GM18498 (cell line): ENCODE results near the gene ITM2B.
"Not testable (repeated sequence)": the region's sequence is repeated elsewhere in the genome, so short reads cannot be mapped to it uniquely, and the experiment has no call there.

Experiments used
- ATAC-seq: cut with Tn5 transposase; IDR thresholded peaks from one replicate; pipeline ENCODE4 v1.9.1; 2021; ENCODE audit warnings: mild to moderate bottlenecking, moderate library complexity; ENCODE audit not compliant: unreplicated experiment

Gene ITM2B

DNA sequence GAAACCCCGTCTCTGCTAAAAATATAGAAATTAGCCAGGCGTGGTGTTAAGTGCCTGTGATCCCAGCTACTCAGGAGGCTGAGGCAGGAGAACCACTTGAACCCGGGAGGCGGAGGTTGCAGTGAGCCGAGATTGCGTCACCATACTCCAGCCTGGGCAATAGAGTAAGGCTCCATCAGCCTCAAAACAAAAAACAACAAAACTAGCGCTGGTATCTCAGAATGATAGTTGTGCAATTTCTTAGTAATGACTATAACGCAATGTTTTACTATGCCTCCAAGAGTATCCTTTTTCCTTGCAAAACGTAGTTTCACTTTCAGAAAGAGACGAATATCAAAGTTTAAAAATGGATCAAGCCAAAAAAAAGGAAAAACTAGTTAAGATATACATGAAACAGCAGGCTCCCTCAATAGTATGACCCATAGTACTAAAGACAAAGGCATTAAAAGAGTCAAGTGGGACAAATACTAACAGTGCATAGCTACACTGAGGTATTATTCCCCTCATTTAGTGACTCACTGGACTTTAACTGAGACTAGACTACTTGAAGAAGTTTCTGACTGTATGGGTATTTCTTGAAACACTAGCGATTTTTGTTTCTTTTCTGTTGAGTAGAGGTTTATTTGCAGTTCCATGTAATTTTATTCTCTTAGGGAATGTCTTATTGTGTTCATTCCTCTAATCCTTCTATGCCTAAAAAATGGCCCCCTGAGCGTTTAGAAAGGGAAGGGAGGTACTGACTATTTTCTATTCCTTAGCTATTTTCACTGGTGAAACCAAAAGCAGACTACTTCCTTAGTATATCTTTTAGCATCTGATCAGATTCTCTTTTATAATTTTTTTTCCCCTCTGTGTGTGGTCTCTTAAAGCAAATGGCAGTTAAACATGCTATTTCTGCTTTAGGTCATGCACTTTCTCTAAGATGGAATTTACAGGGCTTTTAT, 10.4 kb upstream of the ITM2B start:
- ATAC-seq: no peak

DNA sequence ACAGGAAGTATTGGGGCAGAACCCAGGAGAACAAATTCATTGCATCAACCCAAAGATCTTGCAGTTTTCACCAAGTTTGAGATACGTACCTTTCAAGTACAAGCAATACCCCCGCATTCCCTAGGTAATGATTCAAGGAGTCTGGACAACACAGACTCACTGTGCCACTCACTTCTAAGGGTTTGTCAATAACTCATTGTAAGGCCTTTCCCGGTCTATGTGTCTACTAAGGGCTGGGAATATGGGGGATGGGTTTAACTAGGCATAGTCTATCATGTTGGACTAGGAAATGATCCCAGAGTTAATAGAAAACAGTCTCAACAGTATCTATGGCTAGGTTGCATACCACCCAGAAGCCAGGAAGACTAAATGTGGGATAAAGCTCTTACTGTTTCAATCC, 8.3 kb upstream of the ITM2B start:
- no peak for ATAC-seq

DNA sequence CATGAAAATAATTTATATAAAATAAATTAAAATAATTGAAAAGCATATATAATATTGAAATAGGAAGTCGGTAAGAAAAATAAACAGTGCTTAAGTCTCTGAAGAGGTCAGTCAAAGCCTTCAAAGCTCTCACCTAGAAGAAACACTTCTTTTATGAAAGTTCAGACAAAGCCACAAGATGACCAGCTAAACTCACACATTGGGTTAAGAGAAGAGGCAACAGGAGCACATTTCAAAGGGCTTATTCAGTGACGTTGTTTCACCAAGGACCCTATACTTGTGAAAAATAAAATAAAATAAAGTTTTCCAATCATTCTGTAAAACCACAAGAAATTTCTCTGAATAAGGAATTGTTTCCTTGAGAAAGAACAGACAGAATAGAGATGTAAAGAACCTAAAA, 2.5 kb upstream of the ITM2B start:
- ATAC-seq: no peak

DNA sequence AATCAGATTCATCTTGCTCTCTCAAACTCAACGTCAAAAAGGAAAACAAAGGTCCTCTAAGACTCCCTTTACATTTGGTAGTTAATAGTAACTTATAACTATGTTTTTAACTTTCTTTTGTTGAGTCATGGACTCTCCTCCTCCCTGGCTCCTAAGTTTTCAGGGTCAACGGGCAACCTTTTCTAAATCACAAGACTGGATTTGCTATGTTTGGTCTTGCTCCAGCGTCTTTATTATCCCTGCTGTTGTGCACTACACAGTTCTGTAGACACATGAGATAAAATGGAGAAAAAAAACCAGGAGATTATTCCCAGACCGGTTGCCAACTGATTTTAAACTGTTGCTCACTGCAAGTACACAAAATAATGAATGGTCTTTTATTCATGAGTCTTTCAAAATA, 1.9 kb upstream of the ITM2B start:
- ATAC-seq: no peak

DNA sequence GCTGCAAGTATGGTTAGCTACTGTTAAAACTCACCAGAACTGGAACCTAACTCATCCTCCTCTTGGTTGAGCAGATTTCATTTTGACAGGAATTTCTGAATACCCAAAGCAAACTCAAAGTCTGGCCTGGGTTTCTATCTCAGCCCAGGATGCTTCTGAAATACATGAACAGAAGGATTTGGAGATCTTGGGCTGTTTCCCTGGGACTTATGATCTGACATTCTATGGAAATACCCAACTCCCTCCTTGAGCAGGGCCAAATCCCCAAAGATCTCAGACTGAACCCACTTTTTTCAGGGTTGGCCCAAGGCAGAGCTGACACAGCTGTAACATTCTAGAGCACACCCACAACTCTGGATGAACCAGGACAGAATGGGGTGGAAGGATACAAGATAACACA, 1.1 kb upstream of the ITM2B start:
- no peak for ATAC-seq

DNA sequence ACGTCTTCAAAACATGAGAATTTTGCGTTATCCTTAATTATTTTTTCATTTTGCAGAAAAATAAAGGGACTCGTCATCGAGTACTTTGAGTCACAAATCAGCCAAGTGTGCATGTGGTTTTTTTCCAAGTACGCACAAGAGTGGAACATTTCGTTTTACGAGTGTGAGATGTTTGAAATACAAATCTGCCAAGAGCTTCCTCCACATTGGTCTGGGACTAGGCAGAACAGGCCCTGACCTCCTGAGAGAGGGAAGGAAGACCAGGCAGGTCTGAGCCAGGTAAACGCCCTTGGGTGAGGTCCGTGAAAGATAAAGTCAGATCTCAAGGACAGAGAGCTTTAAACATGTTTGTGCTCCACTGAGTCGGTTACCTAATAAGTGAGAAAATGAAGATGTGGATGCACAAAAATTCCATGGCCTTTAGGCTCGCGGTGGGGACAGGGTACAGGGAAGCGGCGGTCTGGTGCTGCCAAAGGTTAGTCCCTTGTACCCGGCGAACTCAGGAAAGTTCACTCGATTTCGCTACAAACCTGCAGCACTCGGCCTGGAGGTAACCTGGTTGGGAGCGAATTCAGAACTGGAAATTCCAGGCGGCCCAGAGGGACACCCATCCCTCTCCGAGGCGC, 473 bp upstream of the ITM2B start:
- ATAC-seq: peak; percentile 24

DNA sequence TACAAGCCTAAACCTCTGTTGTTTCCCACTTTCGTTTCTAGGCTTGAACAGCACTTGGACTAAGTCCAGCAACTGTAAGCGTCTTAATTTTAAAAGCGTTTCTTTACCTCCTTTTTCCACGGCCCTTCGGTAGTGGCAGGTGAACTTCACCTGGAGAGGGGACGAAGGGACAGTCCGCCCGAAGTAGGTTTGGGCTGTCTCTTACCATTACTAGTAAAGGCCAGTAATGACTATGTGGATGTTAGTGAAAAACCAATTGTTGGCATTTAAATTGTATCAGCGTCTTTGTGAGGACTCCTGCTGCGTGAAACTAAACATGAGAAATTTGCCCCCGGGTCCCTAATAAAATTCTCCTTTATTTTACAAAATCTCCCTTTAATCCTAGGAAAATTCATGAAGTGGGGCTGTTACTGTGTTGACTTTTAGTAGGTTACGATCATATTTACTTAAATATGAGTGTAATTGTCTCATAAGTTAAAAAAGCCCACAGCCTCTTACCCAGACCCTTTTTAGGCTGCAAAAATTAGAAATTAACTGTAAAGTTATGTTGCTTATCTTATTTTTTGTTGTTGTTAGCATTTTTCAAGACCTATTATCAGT, 983 bp downstream of the ITM2B start:
- ATAC-seq: peak; percentile 9

DNA sequence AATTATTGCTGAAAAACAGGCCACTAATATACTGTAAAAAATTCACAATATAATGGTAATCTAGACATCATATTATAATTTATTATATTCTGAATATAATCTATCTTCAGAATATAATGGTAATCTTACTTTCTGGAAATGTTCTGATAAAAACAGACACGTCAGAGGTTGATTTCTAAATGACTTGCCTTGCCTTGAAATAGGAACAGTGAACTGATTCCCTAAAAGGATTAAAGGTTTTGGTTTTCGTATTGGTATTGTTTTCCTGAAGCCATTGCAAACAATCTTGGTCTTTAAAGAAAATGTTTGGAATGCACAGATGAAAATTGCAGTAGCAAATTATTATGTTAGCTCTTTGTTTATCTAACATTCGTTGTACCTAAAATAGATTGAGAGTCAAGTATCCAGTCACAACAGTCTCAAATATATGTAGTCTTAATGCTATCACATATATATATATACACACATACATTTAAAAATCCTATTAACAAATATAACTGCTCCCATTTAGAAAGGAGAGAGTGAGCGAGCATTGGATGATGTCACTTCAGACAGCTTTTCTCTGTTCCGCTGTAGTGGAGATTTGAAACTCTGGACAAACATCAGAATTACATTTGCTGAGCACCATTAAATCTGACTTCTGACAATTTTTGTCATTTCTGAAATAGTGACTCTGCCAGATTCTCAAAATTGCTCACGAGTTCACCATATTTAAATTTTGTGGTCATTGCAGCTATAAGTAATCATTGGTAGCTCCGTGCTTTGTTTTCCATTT, 1.7 kb downstream of the ITM2B start:
- ATAC-seq: peak; percentile 41

DNA sequence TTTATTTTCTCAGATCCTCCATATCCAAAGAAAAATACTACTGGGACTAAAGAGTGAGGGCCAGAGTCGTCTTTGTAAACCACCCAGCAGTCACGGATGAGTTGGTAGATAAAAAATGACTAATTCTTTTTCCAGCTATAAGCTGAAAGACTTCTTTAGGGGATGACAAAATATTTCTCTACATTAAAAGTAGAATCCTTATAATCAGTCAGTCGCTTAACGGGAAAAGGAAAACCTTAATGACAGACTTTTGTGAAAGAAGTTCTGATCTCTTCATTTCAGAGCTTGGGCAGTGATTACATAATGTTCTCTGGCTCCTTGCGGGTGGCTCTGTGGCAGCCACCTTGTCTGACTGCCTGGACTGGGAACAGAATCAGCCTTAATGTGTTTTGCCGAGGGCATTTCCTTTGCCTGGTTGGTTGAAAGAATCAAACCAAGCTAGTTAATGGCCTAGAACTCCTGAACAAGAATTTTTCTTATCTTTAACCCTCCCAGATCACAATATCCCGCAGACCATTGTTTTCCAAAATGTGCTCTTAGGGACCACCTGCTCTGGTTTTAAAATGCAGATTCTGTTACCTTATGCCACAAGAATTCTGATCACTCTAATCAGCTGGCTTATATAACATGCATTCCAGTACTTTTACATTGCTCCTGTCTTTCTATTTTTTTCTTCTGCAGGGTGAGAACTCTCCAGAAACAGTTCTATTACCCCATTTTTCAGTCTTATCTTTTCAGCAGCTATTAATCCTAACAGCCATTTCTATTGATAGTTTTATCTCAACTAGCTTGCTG, 2.5 kb downstream of the ITM2B start:
- ATAC-seq: no peak

DNA sequence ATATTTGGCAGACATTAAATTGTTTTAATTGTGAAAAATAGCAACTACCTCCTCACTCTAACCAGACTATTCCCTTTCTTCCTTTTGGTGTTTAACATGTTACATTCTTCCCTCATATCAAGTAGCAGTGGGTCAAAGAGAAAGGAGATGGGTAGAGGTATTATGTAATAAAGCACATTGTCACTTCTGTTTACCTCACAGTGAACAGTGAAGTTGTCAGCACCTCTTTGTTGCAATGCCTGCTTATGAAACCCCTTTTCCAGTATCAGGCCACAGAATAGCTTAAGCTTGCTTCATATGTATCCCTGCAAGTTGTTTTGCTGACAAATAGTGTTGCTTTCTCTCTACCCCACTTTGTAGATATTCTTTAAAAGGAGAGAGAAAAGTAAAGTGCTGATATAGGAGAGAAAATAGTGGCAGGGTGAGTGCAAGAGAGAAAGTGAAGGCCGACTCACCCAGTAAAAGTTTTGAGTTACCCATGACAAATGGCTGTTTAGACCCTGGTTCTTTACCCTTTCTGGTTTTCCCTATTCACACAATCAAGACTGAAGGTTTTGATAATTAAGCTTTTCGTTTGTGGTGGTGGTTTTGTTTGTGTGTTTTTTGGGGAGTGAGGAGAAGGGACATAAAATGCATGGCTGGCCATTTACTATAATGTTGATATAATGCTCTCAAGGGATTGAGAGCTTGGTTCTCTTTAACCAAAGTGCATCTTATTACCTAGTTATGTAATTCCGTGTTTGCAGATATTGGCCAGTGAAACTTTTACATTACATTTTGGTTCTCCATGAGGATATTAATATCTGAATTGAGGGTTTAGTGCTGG, 3.7 kb downstream of the ITM2B start:
- ATAC-seq: no peak

DNA sequence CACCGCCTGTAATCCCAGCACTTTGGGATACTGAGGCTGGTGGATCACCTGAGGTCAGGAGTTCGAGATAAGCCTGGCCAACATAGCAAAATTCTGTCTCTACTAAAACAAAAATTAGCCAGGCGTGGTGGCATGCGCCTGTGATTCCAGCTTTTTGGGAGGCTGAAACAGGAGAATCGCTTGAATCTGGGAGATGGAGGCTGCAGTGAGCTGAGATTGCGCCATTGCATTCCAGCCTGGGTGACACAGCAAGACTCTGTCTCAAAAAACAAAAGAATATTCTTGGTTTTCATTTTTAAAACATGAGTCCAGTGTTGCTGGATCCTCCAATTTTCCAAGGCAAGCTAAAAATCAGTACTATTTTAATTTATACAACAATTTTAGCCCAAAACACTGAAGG, 6.4 kb downstream of the ITM2B start:
- not testable (repeated sequence) for ATAC-seq

DNA sequence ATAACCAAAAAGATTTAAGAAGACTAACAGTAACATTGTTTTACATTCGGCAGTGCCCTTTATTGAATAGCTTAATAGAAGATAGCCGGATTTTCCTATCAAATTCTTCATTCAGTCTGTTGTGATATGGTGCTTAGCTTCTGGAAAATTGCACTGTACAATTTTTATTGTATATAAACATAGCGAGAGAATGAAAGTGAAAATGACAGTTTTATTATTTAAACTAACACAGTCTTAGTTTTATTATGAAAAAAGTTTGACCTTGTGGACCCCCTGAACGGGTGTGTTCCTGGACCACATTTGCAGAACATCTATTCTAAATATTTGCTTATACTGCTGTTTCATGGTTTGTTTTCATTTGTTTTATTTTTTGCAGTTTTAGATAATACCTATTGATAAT, 8.6 kb downstream of the ITM2B start:
- ATAC-seq: no peak

DNA sequence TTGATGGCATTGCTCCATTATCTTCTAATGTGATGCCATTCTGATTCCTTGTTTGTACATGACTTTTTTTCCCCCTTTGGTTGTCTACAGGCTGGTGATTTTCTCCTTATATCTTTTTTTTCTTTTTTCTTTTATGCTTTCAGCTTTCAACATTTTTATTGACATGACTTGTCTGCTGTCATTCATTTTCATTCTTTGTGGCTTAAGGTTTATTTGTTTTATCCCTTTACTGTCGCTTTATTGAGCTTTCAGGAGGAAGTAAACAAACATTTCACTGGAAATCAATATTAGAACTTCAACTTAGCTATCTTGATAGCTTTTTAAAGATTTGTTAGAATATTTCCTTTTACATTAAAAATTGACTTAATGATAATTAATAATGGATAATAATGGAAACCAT, 9.7 kb downstream of the ITM2B start:
- no peak for ATAC-seq

DNA sequence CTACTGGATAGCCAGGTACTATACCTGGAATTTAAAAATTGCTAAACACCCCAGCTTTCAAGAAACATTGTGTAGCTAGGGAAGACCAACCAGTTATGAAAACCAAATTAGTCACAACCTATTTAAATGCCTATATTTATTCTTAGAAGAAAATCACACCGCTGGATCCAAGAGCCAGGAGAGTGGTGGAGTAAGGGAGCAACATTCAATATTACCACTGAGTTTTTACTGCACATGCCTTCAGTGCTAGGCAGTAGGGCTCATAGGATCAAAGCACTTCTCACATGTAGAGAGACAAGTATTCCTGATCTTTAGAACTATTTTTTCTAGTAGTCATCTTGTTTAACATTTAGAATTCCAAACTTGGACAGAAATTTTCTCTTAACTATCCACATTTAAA, 11.2 kb downstream of the ITM2B start:
- ATAC-seq: no peak

DNA sequence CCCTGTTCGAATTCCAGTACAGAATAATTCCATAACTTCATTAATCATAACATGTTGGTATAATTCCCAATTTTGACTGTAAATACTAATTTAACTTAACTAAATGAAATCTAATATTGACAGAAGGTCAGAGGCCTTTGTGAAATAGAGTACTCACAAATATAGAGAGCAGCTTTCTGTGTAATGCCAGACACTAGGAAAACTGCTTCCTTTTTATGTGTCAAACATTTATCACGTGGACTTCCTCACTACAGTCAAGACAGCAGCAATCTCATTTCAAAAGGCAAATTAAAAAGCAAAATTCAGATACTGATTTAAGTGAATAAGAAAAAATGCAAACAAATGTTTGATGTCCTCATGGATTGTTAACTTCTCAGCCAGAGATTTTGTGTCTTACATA, 13.1 kb downstream of the ITM2B start:
- ATAC-seq: no peak

DNA sequence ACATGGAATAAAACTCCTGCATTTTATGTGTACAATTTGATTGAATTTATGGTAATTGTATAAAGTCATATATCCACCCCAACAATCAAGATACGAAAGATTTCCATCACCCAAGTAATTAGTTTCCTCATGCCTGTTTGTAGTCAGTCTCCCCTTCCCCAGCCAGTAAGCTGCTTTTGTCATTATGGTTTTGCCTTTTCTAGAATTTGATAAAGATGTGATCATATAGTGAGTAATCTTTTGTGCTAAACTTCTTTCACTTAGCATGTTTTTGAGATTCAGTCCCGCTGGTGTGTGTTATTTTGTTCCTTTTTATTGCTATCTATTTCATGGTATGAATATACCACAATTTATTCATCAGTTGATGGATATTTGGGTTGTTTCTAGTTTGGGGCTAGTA, 16.0 kb downstream of the ITM2B start:
- no peak for ATAC-seq

DNA sequence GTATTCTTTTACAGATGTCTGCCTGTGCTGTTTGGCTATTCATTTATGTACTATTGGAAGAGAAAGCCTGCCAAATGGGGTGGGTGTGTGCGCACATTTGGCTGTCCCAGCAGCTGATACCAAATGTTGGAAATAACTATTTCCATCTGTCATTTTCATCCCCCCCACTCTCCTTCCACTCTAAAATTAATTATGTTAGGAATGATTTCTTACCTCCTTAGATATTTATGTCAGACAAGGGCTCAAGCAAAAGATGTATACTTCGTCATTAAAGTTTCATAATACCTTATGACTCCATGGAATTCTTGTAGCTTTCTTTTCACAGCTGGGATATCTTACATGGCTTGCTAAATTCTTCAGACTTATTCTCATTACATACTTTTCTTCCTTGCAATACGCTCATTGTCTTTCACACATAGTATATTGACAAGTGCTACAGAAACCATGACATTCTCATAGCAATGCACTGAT, 18.6 kb downstream of the ITM2B start:
- ATAC-seq: no peak

DNA sequence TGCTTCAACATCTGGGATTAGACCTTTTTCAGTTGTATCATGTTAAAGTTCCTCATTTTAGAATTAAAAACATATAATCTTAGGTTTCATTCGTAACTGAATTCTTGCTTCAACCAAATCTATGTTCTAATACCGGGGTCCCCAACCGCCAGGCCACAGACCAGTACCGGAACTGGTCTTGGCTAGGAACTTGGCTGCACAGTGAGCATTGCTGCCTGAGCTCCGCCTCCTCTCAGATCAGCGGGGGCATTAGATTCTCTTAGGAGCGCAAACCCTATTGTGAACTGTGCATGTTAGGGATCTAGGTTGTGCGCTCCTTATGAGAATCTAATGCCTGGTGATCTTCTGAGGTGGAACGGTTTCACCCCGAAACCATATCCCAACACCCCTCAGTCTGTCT, 19.2 kb downstream of the ITM2B start:
- no peak for ATAC-seq

DNA sequence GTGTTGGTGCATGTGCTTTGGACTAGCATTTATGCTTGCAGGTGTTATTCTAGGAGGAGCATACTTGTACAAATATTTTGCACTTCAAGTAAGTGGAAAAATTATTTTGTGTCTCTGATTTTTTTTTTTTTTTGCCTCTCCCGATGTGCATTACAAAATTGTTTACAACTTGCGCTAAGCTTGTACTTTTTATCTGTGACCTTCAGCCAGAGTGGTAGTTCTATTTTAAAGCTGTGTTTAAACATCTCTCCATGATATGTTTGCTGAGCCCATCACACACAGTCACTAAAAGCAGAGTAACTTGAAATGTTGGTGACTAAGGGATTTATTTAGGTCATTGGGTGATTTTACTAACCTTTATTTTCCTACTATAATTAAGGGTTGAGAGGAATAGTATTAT, 20.8 kb downstream of the ITM2B start:
- no peak for ATAC-seq

DNA sequence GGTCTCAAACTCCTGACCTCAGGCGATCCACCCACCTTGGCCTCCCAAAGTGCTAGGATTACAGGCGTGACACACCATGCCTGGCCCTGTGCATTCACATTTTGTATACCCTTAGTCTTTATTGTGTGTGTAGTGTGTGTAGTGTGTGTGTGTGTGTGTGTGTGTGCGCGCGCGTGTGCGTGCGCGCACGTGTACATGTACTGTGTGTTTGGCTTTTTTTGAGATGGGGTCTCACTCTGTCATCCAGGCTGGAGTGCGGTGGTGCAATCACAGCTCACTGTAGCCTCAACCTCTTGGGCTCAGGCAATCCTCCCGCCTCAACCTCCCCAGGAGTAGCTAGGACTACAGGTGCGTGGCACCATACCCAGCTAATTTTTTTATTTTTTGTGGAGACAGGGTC, 22.1 kb downstream of the ITM2B start:
- no peak for ATAC-seq
